GM18502 (cell line): Measurements from ENCODE around the gene NYAP2.

Source experiments
- ATAC-seq: cut with Tn5 transposase; IDR thresholded peaks from one replicate; pipeline ENCODE4 v1.9.1; 2021; ENCODE audit warnings: mild to moderate bottlenecking; ENCODE audit not compliant: unreplicated experiment, poor library complexity

Gene NYAP2

DNA sequence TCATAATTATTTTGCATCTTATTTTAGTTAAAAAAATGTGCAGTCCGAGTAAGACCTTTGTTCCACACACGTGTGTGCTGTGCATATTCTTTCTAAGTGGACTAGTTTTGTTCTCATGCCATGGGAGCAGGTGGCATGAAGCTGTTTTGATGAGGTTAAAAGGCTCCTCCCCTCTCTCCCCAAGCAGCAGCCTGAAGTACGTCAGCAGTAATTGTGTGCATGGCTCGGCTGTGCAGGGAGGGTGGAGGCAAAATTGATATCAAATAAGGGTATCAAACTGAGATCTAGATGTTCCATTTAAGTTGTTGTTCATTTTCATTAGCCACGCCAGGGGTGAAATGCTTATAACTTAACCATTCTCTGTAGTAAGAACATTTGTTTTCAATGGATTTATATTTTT, at the start of gene NYAP2:
Gene NYAP2, plus strand, starts transcription at position 207 of the 400 bp plus-strand sequence. CDS start 9,171 bp downstream, outside the sequence.
- no peak for ATAC-seq

DNA sequence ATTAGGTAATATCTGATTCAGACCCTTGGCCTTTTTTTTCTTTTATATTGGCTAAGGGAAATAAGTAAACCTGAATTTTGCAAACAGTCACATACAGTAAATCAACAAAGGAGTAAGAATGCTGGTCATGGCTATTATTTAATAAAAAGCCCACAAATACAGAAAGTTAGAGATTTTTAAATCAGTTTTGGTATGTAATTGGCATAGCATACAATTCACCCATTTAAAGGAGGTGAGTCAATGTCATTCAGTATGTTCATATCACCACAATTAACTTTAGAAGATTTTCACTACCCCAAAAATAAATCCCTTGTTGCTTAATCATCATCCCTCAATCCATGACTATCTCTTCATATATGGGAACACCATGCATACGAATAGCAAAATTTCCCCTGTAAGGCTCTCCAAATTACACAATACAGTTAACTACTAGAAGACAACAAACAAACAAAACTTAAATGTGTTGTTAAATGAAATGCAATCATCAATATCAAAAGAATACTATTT, 45.9 kb upstream of the NYAP2 start:
- no peak for ATAC-seq

DNA sequence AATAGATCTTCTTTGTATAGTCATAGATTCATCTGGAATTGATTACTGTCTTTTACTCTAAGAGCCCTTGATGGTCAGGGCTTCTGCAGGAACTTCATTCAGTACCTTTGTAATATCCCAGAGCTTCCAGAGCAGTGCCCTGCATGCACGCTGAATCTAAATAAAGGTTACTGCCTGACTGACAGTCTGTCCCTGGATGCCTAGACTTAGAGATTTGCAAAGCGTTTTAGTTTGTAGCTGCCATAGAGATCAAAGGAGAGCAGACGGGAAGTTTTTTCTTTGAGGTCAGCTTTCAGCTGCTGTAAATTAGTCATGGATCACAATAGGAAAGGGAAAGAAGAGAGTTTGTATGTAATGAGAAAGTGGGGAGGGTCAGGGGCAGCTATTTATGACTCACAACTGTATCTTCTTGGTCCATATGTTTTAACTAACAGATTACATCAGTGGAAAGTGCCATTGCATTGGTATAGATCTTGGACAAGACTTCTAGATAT, 45.2 kb upstream of the NYAP2 start:
- no peak for ATAC-seq

DNA sequence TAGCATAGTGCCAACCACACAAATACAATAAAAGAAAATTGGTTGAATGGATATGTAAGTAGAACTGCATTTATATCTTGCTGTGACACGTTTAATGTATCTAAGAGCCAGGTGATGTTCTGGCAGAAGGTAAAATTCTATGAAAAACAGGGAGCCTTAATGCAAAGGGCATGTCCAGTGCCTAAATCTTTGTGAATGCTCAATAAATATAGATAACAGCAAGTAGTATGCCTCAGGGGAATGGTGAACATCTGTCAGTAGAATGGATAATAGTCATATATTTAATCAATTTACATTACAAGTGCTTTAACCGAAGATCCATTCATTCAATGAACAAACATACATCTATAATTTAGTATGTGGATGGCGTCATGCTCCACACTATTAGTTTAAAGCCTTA, 43.7 kb upstream of the NYAP2 start:
- no peak for ATAC-seq

DNA sequence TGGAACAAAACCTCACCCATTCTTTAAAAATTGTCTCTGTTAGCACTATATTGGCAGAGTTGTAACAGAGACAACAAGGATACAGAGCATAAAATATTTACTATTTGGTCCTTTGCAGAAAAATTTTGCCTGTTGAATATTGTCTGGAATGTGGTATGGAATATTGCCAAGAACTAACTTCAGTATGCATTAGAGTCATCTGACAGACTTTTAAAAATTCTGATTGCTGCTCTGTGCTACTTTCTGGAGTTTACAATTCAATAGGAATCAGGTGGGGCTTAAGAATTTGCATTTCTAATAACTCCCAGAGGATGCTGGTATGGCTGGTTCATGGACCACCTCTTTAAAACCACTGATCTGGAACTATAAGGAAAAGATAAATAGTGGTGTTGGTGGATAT, 32.8 kb upstream of the NYAP2 start:
- ATAC-seq = no peak

DNA sequence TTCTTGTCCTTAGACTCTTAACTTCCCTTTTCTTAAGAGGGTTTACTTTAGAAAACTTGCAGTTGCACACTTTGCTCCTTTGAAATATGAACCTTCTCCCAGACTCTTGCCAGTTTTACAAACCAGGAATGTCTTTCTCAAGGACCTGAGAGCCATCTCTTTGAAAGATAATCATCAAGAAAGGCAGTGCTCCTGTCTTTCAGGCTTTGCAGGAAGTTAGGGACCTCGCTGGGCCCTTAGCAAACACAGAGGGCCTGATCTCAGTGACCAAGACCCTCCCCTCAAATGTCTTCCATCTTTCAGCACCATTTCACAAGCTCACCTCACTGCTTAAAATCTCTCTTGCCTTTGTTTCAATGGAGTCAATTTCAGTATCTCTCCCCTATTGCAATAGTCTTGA, 32.0 kb upstream of the NYAP2 start:
- no peak for ATAC-seq

DNA sequence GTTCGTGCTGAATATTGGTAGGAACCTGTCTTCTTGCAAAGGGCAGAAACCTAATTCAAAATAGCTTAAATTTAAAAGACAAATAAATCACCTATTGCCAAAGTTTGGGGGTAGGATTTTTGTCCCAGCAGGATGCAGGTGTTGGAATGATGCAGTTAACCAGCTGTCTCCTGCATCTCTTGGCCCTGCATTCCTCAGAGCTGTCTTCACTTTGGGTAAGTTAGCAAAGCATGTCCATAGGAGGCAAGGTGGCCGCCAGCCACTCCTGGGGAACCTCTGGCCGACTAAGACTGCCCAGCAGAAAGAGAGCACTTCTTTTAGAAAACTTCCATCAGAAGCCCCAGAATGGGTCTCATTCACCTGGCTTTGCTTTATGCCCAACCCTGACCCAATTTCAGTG, 20.5 kb upstream of the NYAP2 start:
- ATAC-seq = no peak

DNA sequence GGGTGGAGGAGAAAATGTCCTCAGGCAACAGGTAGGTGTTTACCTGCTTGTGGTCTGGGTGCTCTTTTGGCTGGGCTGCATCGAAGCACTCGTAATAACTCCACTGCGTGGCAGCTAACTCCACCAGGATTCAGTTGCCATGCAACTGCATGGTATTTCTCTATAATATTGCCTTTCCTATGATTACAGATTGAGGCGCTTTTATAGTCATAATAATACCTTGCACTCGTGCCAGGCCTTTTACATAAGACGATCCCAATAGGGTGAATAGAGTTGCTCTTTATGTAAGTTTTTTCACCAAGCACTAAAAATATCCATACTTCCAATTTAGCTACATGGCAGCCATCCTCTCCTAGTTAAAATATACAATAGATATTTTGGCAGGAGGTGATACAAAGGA, 19.7 kb upstream of the NYAP2 start:
- no peak for ATAC-seq

DNA sequence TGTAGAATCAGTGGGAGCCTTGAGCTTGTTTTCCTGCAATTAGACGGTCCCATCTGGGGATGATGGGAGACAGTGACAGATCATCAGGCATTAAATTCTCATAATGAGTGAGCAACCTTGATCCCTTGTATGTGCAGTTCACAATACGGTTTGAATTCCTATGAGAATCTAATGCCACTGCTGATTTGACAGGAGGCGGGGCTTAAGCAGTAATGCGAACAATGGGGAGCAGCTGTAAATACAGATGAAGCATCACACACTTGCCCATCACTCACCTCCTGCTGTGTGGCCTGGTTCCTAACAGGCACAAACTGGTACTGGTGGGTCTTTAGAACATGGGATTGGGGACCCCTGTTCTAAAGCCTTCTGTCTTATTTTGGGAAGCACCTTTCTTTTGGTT, 17.9 kb upstream of the NYAP2 start:
- no peak for ATAC-seq

DNA sequence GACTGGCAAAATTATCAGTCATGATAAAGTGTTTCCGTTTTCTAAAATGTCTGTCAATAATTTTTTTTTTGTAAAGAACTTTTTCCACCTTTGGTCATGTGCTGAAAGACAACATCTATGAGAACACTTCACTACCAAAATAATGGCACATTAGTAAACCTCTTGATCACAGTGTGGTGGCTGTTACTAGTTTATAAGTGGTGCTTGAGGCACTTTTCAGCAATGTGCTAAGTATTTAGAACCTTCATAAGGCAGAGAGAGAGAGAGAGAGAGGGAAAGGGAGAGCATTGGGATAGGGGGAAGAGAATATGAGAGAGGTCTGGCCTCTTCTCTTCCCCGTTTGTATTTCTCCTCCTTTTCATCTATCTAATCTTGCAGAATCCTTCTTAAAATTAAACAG, 1.1 kb upstream of the NYAP2 start:
- no peak for ATAC-seq

DNA sequence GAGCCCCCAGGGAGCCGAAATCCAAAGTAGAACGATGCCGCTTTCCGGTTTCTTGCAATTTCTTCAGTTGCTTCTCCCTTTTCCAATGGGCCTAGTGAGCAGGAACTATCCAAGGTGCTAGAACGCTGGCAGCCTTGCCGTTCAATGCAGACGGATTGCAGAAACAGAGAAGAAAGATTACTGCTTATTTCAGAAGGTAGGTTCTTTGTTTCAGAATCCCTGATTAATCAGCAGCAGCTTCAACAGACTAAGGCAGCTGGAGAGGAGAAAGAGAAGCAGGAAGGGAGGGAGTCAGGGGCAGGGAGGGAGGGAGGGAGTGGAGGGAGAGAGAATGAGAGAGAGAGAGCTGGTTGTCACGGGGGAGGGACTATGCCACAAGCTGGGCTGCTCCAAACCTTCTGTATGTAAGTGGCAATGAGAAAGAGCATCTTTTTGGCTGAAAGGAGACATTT, 576 bp downstream of the NYAP2 start:
- no peak for ATAC-seq

DNA sequence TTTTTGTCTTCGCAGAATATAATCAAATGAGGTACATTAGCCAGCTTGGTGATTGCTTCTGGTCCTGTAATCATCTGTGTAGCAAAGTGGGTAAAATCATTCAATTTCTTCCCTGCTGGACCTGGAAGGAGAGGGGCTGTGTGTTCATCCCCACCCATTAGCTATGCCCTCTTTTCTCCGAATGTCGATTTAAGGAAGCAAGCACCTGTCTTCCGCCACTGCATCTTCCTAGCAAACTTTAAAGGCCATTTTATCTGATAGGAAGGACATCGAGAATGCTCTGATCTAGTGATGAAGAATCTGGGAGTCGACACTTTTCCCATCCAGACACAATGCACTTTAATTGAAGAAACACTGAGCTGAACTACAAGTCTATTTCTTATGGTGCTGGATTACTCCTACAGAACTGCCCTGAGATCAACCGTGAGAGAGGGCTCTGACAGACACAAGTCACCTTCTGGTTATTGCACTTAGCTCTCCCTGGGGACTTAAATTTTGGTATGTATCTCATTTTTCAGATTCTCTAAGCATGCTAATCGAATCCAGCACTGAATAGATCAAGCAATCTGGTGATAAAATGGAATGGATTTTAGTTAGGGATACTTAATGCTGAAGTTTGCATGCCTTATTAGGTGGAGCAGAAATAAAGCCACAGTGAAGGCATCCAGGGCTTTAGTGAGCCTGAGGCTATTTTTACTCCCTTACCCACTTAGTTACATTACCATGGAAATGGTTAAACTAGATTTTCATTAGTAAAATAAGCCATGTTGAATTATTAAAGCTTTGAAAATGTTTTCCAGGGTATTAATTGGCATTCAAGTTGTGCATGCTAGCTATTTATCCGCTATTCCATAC, 1.3 kb downstream of the NYAP2 start:
- no peak for ATAC-seq

DNA sequence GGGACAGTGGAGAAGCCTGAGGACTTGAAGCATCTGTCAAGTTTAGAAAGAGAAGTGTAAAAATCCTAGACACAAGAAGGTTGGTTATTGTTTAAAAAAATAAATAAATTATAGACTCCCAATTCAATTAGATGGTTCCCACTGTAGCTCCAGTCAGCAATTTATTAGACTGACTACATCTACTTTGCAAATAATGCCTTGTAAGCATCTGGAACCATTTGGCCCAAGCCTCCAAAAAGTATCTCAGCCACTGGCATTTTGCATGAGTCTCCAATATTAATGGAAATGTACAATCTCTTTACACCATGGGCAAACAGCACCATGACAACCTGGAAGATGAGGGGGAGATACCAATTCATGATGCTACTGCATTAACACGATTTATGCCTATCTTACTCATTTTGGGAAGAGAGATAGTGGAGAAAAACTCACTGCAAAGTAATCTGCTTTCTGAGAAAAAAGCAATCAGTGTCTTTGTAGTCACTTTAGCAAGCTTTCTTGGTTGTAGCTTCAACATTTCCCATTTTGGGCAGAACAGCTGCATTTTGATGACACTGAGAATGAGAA, 2.8 kb downstream of the NYAP2 start:
- ATAC-seq = no peak

DNA sequence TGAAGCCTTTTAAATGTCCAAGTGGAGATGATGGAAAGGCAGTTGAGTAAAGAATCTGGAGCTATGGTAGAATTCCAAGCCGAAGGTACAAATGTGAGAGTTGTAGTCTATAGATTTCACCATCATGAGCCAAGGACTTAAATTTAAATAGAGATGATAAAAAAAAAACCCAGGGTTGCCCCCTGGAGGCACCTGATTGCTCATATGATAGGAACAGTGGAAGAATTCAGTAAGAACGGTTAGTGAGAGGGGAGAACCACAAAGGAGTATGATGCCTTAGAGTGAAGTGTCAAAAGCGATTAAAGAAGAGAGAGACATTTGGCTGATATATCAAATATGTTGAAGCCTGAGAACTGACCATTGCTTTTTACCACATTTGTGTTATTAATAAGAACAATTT, 11.9 kb downstream of the NYAP2 start:
- ATAC-seq = no peak

DNA sequence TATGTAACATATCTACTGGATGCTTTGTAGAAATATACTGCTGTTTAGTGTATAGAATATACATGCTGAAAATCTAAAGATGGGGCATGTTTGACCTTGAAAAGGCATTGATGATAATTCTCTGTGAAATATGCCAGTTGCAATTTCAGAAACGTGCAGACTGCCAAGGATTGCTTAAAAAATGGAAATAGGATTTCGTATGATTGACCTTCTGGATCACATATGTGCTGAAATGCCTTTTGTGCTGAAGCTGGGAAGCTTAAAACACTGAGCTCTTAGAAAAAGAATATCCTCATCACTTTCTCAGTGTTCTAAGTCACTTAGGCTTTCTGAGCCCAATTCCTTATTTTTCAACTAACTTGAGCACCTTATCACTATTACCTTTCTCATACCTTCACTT, 14.3 kb downstream of the NYAP2 start:
- ATAC-seq = no peak

DNA sequence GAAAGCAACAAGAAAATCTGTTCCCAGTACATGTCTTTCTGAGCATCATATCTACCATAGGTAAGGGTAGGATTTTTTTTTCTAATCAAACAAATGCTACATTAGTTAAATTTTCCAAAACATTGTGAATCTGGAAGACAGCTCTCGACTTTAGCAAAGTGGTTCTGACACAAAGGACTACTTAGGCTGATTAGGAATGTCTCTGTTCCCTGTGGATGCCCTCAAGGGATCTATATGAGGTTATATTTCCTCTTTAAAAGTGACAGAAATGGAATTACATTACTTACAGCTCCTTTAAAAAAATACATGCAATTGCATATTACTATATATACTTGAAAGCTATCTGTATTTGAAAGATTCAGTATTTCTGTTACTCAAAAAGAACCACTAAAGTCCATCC, 15.4 kb downstream of the NYAP2 start:
- no peak for ATAC-seq

DNA sequence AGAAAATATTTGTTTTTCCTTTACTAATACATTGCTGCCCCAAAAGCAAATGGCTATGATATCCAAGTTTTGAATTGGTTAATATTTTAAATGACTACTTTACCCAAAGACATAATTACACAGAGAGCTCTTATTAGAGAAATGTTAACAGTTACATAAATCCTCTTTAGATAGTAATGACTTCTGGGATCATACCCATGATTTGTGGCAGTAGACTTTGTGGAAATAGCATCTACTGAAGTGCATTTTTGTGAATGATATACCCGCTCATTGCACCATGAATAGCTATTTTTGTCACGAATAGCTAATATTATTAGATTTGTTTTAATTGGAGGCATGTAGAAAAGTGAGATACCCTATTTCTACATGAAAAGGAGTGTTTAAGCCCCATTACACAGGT, 15.8 kb downstream of the NYAP2 start:
- ATAC-seq = no peak

DNA sequence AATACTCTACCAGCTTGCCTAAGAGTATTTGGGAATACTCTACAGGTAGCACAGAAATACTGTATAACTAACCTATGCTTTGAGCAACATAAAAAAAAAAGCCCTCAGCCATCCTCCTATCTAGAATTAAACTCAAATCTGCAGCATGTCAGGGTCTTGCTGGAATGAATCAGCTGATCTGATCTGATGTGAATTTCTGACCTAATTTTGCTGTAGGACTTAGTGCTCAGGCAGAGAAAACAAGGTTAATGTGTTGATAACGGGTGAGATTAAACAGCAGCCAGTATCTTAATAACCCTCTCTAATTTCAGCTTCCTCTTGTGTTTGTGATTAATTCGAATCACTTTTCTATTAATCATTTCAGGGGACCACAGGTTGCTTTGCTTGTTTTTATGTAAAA, 16.3 kb downstream of the NYAP2 start:
- no peak for ATAC-seq

DNA sequence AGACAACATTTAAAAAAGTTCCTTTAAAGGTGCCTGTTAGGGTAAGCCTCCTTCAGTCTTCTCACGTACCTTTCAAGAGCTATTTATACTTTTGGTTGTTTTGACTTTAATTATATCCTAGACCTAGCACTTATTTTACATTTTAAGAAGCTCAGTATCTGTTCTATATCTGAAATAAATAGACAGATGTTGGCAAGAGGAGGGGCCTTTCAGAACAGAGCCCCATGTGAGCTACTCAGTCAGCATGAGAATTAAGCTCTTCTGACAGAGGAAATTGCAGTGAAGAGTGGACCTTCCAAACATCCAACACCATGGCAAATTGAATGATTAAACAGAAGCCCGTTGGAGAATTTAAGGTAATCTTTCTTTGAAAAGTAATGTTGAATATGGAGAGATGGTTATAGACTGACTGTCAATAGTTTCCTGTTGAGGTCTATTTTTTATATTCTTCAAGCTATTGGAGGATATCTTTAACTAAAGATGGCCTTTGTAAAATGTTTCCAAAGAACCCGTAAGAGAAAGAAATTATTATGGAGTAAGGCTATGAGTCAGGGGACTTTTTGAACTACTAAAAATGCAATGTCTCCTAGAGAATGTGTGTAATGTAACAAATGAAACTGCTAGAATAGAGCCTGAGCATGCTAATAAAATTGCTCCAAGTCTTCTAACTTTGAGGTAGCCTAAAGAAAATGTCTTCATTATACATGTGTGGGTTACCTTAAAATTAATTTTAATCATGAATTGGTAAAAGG, 17.3 kb downstream of the NYAP2 start:
- ATAC-seq = no peak

DNA sequence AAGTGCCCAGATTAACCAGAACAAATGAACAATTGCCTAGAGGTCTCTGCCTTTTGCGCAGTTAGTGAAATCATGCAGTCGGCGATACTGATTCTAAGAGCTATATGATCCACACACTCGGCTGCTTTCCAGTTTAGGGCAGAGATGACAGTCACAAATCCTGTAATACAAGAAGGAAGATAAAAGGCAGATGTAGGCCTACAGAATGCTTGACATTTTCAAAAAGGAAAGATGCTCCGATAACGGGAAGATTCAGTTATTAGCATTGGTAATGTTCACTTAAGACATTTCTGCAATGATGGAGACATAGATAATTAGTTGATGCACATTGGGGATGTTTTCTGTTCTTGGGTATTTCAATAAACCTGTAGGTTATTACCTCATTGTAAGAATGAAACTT, 19.5 kb downstream of the NYAP2 start:
- ATAC-seq = no peak

DNA sequence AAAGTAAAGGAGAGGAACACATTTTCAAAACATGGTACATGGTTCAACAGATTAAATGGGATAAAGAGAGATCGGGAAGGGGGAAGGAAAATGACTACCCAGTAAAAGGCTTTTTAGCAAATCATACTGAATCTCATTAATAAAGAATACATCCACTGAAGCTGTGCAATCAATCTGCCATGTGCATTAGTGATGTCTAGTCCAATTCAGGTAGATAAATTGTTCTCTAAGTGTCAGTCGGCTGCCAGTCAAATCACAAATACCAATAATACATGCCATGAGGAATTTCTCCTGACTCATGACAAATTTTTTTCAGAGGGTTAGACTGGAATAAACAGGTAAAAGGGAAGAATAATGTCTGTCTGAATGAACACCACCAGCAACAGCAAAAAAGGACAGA, 22.6 kb downstream of the NYAP2 start:
- no peak for ATAC-seq
